ENCODE results near the gene RASA4. TPM values are rescaled to one million over a fixed set of nuclear protein-coding genes. Genes with fewer than 3 reads are reported as not detected.
"Not testable (repeated sequence)": the region's sequence is repeated elsewhere in the genome, so short reads cannot be mapped to it uniquely, and the experiment has no call there.

Gene RASA4
- total RNA-seq, 1 donor from 2014 or later: 6.7 TPM

DNA sequence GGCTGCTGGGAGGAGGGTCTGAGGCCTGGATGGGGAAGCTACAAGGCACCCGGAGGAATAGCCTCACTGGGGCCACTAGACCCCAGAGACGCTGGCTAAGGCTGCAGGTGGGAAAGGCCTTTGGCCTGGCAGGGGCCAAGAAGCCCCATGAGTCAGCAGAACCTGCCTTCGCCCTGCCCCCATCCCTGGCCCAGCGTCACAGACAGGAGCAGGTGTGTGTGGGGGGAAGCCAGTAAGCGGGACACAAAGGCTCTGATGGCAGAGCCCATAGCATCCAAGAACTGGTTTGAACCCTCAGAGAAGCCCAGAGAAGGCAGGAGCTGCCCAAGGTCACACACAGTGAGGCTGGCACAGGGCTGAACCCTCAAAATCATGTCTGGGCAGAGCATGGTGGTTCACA is 9.7 kb downstream of the RASA4 start:
- not testable (repeated sequence) for DNase-seq (ENCODE audit: low read depth in 2 of 2)

- DNase-seq (ENCODE audit: low read depth in 2 of 2): not testable (repeated sequence)
Observed at GRCh38 chr7:102604431-102605145, 12.0 kb downstream of the RASA4 start.

- DNase-seq (ENCODE audit: low read depth in 2 of 2): not testable (repeated sequence)
Observed at GRCh38 chr7:102602317-102602716, 14.2 kb downstream of the RASA4 start.

DNA sequence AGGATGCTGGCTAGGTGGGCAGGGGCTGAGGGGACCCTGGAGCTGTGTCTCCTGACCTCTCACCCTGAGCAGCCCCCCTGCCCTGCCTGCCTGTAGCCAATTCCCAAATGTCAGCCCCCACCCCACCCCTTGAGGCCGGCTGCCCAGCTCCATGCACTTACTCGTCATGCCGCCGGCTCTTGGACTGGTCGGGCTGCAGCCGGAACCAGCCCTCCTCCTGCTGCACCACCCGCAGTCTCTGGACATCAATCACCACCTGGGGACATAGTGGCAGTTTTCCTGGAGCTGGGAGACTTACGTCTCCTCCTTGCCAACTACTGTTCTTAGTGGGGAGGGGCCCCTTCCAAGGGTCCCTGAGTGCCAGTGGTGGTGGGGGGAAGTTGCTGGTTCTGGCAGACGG is 16.9 kb downstream of the RASA4 start:
- not testable (repeated sequence) for DNase-seq (ENCODE audit: low read depth in 2 of 2)

DNA sequence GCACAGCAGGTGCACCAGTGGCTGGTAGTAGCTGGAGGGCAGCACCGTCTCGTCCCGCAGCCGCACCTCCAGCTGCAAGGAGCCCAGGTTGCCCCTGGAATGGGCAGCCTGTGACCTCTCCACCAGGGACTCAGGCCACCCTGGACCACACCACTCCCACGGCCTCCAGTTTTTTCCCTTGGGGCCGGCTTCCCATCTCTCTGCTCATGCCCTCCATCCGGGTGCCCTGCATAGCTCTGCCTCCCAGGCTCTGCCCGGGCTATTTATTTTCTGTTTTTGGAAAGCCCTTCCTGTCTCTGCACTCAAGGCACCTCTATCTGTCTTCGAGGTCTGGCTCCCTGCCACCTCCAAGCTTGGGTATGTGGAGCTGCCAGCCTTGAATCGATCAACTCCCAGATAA is 20.5 kb downstream of the RASA4 start:
- DNase-seq (ENCODE audit: low read depth in 2 of 2): not testable (repeated sequence)

DNA sequence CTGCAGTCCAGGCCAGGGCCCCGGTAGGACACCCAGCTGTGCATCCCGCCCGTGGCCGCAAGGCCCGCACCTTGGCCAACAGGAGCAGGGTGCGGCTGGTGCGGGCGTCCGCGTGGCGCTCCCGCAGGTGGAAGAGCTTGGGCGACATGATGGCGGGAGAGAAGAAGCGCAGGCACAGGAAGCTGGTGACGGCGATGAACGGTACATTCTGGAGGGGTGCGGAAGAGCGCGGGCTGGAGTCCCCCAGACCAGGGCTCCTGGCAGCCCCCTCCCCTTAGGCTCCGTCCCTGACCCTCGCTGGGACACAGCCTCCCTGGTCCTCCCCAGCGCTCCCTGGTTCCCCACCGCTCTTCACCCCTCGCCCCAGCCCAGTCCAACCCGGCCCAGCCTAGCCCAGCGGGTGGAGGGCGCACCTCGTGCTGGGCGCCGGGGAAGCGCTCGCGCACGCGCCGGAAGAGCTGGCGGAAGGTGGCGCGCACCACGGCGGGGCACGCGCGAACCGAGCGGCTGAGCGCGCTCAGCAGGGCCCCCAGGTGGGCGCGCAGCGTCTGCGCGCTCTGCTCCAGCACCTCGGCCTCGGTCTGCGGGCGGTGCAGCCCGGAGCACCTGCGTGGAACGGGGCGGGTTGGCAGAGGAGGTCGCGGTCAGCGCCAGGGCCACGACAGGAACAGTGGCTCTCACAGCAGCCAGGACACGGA is 22.8 kb downstream of the RASA4 start:
- not testable (repeated sequence) for DNase-seq (ENCODE audit: low read depth in 2 of 2)

GRCh38 chr7:102592477-102593019 is 24.0 kb downstream of the RASA4 start:
- not testable (repeated sequence) for DNase-seq (ENCODE audit: low read depth in 2 of 2)

- DNase-seq (ENCODE audit: low read depth in 2 of 2): not testable (repeated sequence)
Observed at GRCh38 chr7:102589857-102590256, 26.7 kb downstream of the RASA4 start.

DNA sequence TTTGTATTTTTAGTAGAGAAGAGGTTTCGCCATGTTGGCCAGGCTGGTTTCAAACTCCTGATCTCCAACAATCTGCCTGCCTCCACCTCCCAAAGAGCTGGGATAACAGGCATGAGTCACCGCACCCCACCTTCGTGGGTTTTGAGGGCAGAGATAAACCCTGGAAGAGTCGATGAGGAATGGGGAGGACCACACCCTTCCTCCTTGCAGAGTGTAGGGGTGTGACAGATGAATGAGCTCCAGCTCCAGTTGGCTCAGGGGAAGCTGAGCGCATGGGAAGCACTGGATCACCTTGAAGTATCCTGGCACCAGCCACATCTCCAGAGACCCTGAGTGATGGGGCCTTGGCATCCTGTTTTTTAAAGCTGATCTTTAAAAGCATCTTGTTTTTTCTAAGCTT is 33.1 kb downstream of the RASA4 start:
- DNase-seq (ENCODE audit: low read depth in 2 of 2): not testable (repeated sequence)

DNA sequence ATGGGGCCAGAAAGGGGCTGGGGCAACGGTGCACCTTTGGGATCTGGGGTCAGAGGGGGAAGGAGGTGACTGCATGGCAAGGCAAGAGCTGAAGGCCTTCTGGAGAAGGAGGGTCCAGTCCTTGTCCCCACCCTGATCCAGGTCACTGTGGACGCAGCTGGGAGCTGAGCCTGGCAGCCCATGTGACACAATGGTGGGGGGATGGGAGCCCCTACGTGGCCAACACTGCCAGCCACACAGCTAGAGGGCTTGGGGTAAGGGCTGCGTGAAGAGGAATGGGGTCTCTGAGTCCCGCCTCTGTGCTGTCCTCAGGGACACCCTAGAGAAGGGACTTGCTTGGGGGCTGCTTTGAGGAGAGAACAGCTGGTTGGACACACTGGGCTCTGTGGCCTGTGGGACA is 34.8 kb downstream of the RASA4 start:
- DNase-seq (ENCODE audit: low read depth in 2 of 2): not testable (repeated sequence)

DNA sequence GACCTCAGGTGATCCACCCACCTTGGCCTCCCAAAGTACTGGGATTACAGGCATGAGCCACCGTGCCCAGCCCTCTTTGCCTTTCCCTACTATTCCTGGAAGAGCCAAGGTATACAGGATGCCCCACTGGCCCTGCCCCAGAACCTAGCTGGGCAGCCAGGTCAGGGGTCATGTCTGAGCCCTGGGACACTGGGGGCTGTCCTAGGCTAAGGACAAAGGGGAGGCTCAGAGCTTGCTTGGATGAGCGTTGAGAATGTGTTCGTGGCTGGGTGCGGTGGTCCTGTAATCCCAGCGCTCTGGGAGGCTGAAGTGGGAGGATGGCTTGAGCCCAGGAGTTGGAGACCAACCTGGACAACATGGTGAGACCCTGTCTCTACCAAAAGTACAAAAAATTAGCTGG is 38.1 kb downstream of the RASA4 start:
- DNase-seq (ENCODE audit: low read depth in 2 of 2): not testable (repeated sequence)

- DNase-seq (ENCODE audit: low read depth in 2 of 2): not testable (repeated sequence)
Observed at GRCh38 chr7:102577315-102578240, 39.0 kb downstream of the RASA4 start.

- not testable (repeated sequence) for DNase-seq (ENCODE audit: low read depth in 2 of 2)
Observed at GRCh38 chr7:102576363-102576762, 40.2 kb downstream of the RASA4 start.

DNA sequence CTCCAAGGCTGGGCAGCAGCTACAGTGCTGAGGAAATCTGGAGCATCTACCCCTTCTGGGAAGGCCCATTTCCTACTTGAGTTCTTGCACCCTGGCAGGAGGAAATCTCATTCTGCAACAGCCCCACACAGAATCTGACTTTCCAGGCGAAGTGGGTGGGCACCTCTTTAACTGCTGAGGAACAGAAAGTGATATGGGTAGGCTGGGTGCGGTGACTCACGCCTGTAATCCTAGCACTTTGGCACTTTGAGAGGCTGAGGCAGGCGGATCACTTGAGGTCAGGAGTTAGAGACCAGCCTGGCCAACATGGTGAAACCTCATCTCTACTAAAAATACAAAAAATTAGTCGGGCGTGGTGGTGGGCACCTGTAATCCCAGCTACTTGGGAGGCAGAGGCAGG is 41.9 kb downstream of the RASA4 start:
- not testable (repeated sequence) for DNase-seq (ENCODE audit: low read depth in 2 of 2)

DNA sequence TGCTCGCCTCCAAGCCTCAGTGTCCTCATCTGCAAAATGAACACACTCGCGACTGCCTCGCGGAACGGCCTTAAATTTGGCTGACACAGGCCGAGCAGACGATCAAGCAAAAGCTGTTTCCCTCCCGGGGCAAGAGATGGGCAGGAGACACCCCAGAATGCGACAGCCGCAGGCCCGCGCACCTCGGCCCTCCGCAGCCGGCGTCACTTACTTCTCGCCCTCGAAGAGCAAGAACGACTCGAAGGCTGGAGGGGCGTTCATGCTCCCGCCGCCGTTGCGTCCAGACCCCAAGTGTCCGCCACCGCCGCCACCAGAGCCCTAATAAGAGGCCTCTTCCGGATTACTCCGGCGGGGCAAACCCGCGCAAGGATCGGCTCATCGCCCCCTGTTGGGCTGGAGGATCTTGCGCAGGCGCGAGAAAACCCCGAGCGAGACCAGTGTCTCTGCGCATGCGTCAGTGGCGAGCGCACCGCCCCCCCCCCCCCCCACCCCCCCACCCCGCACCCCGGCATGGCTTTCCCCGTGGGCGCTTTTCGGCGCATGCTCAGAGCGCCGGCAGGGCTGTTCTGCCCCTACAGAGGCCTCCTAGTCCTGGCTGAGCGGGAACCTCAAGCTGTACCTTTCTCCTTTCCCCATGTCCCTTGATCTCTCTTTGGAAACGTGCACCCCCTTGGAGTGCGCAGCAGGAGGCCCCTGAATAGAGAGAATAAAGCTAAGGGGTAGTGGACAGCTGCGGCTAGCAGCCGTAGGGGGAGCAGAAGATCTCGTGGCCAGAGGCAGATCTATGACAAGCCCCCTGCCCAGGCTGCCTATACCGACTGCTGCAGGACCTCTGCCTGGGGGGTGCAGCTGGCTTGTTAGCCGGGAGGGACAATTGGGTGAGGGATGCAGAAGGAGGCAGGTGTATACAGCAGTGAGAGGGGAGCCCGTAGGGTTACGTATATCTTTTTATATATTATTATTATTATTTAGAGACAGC is 44.0 kb downstream of the RASA4 start, which contains the start of gene POLR2J3:
Gene POLR2J3 (minus strand): TSS at position 323 of the 979 bp plus-strand sequence. CDS start 62 bp downstream, at position 261.
- peak; percentile 83 to 88 for DNase-seq (ENCODE audit: low read depth in 2 of 2)

GRCh38 chr7:102568620-102569019 is 47.9 kb downstream of the RASA4 start:
- DNase-seq (ENCODE audit: low read depth in 2 of 2): not testable (repeated sequence)

- not testable (repeated sequence) for DNase-seq (ENCODE audit: low read depth in 2 of 2)
Observed at GRCh38 chr7:102550808-102551422, 65.6 kb downstream of the RASA4 start, which contains the start of gene SPDYE2. SPDYE2 (plus strand) TSS chr7:102551226; CDS start chr7:102553256, 2,030 bp downstream.

DNA sequence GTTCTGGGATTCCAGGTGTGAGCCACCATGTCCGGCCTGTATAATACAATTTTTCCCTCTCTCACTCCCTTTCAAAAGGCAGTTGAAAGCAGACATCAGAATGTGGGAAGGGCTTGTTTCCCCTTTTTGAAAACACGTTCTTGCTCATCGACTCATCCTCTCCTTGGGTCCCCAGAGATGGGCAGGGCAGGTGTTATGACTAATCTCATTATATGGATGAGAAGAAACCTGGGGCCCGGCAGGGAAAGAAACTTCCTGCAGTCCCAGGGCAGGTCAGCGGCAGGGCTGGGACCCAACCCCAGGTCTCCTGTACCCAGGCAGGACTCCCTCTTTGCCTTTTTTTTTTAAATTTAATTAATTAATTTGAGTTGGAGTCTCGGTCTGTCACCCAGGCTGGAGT is 70.2 kb downstream of the RASA4 start:
- not testable (repeated sequence) for DNase-seq (ENCODE audit: low read depth in 2 of 2)

- DNase-seq (ENCODE audit: low read depth in 2 of 2): not testable (repeated sequence)
Observed at GRCh38 chr7:102545288-102545687, 71.3 kb downstream of the RASA4 start.

Data from dermis microvascular lymphatic vessel endothelial cell (primary cell).